ENCODE measurements around the gene KCNIP4.

DNA sequence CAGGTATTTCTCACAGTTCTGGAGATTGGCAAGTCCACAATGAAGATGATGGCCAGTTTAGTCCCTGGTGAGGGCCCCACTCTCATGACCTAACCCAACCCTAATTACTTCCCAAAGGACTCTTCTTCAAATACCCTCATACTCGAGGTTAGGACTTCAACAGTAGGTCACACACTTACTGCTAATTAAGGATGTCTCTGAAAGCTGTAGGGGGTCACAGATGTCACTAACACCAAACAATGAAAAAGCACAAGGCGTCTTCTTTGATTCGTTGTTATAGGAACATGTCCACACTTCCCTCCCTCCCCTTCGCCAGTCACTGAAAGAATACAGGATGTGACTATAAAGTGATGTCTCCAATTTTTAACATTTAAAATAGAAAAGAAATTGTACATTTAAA is 938.6 kb downstream of the KCNIP4 start:
- TF ChIP-seq, protein P1, sequence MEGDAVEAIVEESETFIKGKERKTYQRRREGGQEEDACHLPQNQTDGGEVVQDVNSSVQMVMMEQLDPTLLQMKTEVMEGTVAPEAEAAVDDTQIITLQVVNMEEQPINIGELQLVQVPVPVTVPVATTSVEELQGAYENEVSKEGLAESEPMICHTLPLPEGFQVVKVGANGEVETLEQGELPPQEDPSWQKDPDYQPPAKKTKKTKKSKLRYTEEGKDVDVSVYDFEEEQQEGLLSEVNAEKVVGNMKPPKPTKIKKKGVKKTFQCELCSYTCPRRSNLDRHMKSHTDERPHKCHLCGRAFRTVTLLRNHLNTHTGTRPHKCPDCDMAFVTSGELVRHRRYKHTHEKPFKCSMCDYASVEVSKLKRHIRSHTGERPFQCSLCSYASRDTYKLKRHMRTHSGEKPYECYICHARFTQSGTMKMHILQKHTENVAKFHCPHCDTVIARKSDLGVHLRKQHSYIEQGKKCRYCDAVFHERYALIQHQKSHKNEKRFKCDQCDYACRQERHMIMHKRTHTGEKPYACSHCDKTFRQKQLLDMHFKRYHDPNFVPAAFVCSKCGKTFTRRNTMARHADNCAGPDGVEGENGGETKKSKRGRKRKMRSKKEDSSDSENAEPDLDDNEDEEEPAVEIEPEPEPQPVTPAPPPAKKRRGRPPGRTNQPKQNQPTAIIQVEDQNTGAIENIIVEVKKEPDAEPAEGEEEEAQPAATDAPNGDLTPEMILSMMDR (IDR thresholded peaks at IDR 0.05) = no peak
- no peak for TF ChIP-seq POLR2A (IDR thresholded peaks at IDR 0.05)
